ENCODE results near the gene LAMC2.

DNA sequence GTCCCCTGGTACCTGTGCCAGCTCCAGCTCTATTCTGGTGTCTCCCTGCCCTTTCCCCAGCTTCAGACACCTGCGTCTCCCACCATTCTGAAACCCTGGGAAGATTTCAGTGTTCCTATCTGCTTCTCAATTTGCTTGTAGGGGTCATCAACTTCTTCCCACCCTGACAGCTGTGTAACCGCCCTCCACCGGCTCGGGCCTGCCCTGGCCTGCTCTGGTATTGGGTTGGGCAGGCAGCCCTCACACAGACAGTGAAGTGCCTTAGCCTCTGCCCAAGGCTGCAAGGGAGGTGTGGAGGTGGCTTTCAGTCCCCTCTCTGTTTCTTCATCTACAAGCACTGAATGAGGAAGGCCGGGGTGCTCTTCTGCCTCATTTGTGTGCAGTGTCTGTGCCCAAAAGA is 97.2 kb downstream of the LAMC2 start:
- TF ChIP-seq, protein P1, sequence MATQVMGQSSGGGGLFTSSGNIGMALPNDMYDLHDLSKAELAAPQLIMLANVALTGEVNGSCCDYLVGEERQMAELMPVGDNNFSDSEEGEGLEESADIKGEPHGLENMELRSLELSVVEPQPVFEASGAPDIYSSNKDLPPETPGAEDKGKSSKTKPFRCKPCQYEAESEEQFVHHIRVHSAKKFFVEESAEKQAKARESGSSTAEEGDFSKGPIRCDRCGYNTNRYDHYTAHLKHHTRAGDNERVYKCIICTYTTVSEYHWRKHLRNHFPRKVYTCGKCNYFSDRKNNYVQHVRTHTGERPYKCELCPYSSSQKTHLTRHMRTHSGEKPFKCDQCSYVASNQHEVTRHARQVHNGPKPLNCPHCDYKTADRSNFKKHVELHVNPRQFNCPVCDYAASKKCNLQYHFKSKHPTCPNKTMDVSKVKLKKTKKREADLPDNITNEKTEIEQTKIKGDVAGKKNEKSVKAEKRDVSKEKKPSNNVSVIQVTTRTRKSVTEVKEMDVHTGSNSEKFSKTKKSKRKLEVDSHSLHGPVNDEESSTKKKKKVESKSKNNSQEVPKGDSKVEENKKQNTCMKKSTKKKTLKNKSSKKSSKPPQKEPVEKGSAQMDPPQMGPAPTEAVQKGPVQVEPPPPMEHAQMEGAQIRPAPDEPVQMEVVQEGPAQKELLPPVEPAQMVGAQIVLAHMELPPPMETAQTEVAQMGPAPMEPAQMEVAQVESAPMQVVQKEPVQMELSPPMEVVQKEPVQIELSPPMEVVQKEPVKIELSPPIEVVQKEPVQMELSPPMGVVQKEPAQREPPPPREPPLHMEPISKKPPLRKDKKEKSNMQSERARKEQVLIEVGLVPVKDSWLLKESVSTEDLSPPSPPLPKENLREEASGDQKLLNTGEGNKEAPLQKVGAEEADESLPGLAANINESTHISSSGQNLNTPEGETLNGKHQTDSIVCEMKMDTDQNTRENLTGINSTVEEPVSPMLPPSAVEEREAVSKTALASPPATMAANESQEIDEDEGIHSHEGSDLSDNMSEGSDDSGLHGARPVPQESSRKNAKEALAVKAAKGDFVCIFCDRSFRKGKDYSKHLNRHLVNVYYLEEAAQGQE (IDR thresholded peaks at IDR 0.05; ENCODE audit: insufficient read depth in 1 of 2, low read depth in 2 of 2, low read length in 2 of 2) = no peak
- no peak for TF ChIP-seq POLR2AphosphoS5 (IDR thresholded peaks at IDR 0.05; ENCODE audit: low read depth, low read length)

Data from PFSK-1 (cell line).